Neural progenitor cell (in vitro differentiated cells): ENCODE results near the gene EIF4EBP3.

Experiments used
- EZH2phosphoT487 ChIP-seq: fragments of 200-600 bp; sonication (generic); IDR thresholded peaks from 2 replicates; pipeline ENCODE4 v1.6.1; 2017; ENCODE audit warnings: antibody characterized with exemption
- TF ChIP-seq, protein P1 (sequence below): fragments of 200-600 bp; sonication (generic); IDR thresholded peaks from 2 replicates; pipeline ENCODE4 v1.5.1; 2017; ENCODE audit warnings: antibody characterized with exemption, mild to moderate bottlenecking

DNA sequence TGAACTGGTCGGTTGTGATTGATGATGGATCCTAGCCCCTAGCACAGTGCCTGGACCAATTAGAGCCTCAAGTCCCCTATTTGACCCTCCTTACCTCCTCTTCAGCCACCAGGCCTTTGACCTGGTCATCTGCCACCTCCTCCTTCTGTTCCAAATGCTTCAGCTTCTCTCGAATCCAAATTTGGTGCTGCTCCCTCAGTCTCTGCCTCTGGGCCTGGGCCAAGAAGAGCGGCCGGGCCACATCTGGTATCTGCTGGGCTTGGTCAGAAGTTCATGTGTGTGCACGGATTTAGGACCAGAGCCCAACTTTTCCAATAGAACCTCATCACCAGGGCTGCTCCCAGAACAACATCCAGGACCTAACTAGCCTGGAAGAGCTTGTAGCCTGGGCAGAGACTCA, 23.6 kb downstream of the EIF4EBP3 start:
- TF ChIP-seq, protein P1, sequence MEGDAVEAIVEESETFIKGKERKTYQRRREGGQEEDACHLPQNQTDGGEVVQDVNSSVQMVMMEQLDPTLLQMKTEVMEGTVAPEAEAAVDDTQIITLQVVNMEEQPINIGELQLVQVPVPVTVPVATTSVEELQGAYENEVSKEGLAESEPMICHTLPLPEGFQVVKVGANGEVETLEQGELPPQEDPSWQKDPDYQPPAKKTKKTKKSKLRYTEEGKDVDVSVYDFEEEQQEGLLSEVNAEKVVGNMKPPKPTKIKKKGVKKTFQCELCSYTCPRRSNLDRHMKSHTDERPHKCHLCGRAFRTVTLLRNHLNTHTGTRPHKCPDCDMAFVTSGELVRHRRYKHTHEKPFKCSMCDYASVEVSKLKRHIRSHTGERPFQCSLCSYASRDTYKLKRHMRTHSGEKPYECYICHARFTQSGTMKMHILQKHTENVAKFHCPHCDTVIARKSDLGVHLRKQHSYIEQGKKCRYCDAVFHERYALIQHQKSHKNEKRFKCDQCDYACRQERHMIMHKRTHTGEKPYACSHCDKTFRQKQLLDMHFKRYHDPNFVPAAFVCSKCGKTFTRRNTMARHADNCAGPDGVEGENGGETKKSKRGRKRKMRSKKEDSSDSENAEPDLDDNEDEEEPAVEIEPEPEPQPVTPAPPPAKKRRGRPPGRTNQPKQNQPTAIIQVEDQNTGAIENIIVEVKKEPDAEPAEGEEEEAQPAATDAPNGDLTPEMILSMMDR, result no peak
- TF ChIP-seq EZH2phosphoT487, result no peak
